A673 (cell line): ENCODE measurements around the gene PILRB.
"Not testable (repeated sequence)": the region's sequence is repeated elsewhere in the genome, so short reads cannot be mapped to it uniquely, and the experiment has no call there.

Experiments used
- EZH2 ChIP-seq: fragments of 200-600 bp; sonication (generic); IDR thresholded peaks from 2 replicates; pipeline ENCODE4 v1.6.1; 2017; ENCODE audit warnings: borderline replicate concordance, low read depth, mild to moderate bottlenecking, mixed read lengths, antibody characterized with exemption, low read length; ENCODE audit not compliant: poor library complexity, severe bottlenecking
- TF ChIP-seq, protein P1 (sequence below): fragments of 300-800, 200-600 bp; sonication (generic); conservative IDR thresholded peaks from 2 replicates; pipeline ENCODE4 v1.5.1; 2017; ENCODE audit warnings: low read depth, mild to moderate bottlenecking, antibody characterized with exemption, low read length, moderate library complexity, mixed read lengths

- TF ChIP-seq, protein P1, sequence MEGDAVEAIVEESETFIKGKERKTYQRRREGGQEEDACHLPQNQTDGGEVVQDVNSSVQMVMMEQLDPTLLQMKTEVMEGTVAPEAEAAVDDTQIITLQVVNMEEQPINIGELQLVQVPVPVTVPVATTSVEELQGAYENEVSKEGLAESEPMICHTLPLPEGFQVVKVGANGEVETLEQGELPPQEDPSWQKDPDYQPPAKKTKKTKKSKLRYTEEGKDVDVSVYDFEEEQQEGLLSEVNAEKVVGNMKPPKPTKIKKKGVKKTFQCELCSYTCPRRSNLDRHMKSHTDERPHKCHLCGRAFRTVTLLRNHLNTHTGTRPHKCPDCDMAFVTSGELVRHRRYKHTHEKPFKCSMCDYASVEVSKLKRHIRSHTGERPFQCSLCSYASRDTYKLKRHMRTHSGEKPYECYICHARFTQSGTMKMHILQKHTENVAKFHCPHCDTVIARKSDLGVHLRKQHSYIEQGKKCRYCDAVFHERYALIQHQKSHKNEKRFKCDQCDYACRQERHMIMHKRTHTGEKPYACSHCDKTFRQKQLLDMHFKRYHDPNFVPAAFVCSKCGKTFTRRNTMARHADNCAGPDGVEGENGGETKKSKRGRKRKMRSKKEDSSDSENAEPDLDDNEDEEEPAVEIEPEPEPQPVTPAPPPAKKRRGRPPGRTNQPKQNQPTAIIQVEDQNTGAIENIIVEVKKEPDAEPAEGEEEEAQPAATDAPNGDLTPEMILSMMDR: not testable (repeated sequence)
- not testable (repeated sequence) for TF ChIP-seq EZH2
Measured at GRCh38 chr7:100373870-100374598, 16.1 kb downstream of the PILRB start.
